ENCODE results near the gene PCSK7.

DNA sequence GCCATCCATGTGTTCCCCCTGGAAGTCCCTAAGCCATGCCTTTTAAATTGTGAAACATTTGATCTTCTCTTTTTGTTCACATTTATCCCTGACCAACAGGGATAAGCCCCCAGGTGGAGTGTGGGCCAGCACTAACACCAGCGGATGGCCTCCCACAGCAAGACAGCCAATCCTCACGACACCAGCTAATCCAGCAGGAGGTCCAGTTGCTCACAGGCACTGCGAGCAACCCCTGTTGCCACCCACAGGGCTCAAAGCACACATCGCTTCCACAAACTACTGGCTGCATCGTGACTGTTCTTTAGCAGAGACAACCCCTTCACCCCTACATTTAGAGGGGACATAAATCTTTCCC lies 2.0 kb downstream of the PCSK7 start:
- no peak for TF ChIP-seq CTCF (IDR thresholded peaks at IDR 0.05)
- no peak for TF ChIP-seq POLR2A (IDR thresholded peaks at IDR 0.05)
